RWPE2 (cell line): ENCODE measurements around the gene VPS8.

Experiments
- ATAC-seq: fragments of 200-7000 bp; cut with Tn5 transposase; 3 replicates; pipeline ENCODE4 v1.9.1; 2021; ENCODE audit warnings: low read depth
- DNase-seq: peaks from one replicate; pipeline ENCODE4 v3.0.0-alpha.2; 2020; ENCODE audit warnings: low spot score
- H3K27ac ChIP-seq: fragments of 450-650 bp; 2 replicates; pipeline ENCODE4 v1.5.1; 2017; ENCODE audit warnings: mild to moderate bottlenecking; ENCODE audit not compliant: poor library complexity, severe bottlenecking
- H3K27me3 ChIP-seq: fragments of 250-450 bp; sonication (Bioruptor Pico); 2 replicates; pipeline ENCODE4 v1.5.1; 2021; ENCODE audit warnings: mild to moderate bottlenecking, moderate library complexity; ENCODE audit not compliant: insufficient read depth, poor library complexity, severe bottlenecking
- H3K36me3 ChIP-seq: fragments of 250-450 bp; sonication (Bioruptor Pico); 2 replicates; pipeline ENCODE4 v1.5.1; 2020; ENCODE audit warnings: low read depth, mild to moderate bottlenecking, moderate library complexity
- H3K4me1 ChIP-seq: fragments of 250-450 bp; sonication (Bioruptor Pico); 2 replicates; pipeline ENCODE4 v1.5.1; 2021; ENCODE audit warnings: mild to moderate bottlenecking, moderate library complexity; ENCODE audit not compliant: insufficient read depth, poor library complexity, severe bottlenecking
- H3K4me3 ChIP-seq: fragments of 250-450 bp; sonication (Bioruptor Pico); 2 replicates; pipeline ENCODE4 v1.5.1; 2021; ENCODE audit warnings: mild to moderate bottlenecking, moderate library complexity; ENCODE audit not compliant: severe bottlenecking
- H3K9me3 ChIP-seq: fragments of 250-450 bp; sonication (Bioruptor Pico); 2 replicates; pipeline ENCODE4 v1.5.1; 2021; ENCODE audit warnings: mild to moderate bottlenecking, moderate library complexity; ENCODE audit not compliant: severe bottlenecking
- CTCF ChIP-seq: fragments of 450-650 bp; IDR thresholded peaks from one replicate; pipeline ENCODE4 v1.5.1; 2017; ENCODE audit warnings: mild to moderate bottlenecking, moderate library complexity; ENCODE audit not compliant: poor library complexity, severe bottlenecking

Gene VPS8

DNA sequence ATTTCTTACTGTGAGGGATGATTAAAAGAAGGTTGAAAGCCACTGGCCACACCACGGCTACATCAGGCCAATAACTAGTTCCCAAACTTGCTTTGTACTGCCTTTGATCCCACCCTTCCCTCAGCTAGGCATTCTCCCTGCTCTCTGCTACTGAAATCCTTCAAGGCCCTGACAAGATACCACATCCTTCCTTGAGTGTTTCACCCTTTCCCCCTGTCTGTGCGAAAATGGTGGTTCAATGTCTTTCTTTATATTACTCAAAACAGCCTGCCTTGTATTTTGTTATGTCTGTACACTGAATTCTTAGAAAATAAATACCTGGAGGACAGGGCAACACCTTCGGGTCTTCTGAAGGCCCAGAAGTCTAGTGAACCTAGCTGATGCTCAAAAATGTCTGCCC is 932 bp upstream of the VPS8 start:
- H3K27ac ChIP-seq, result no peak overlapping the region
- no peaks in the 10 kb centered on the region for H3K4me1 ChIP-seq
- H3K36me3 ChIP-seq, result no peaks in the 10 kb centered on the region
- no peaks in the 10 kb centered on the region for H3K27me3 ChIP-seq
- H3K9me3 ChIP-seq, result no peaks in the 10 kb centered on the region
- no peak for ATAC-seq
- no peak for TF ChIP-seq CTCF
- no peak for DNase-seq
- no peak overlapping the region for H3K4me3 ChIP-seq

- no peaks in the 10 kb centered on the region for H3K4me1 ChIP-seq
- no peak for TF ChIP-seq CTCF
- ATAC-seq (no peak), DNase-seq (no peak)
- no peak overlapping the region for H3K27ac ChIP-seq
- H3K9me3 ChIP-seq, result no peaks in the 10 kb centered on the region
- H3K27me3 ChIP-seq, result no peaks in the 10 kb centered on the region
- H3K36me3 ChIP-seq, result no peaks in the 10 kb centered on the region
- H3K4me3 ChIP-seq, result peak overlapping the region; percentile 95
Observed at GRCh38 chr3:184811663-184811998, 335 bp upstream of the VPS8 start.

DNA sequence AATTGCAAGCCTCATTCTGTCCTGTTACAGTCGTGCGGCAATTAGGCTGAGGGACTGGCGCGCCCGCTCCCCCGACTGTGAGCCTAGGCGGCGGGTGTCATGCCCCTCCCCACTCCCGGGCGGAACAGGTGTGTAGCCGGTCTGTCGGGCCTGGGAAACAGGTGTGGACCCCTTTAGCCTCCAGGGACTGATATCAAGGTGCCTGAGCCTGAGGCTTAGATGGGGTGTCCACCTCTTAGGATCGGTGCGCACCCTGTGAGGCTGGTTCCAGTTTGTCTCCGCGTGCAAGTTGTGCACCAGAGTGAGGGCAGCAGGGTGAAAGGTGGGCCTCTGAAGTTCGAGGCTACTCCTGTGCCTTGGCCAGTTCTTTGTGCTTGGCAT is 686 bp downstream of the VPS8 start:
- peak; percentile 30 for ATAC-seq
- no peak for TF ChIP-seq CTCF
- Histone ChIP-seq H3K27me3 (no peaks in the 10 kb centered on the region), H3K4me1 (no peaks in the 10 kb centered on the region), H3K36me3 (no peaks in the 10 kb centered on the region), H3K9me3 (no peaks in the 10 kb centered on the region), H3K27ac (no peak overlapping the region), H3K4me3 (peak overlapping the region; percentile 95)
- no peak for DNase-seq

DNA sequence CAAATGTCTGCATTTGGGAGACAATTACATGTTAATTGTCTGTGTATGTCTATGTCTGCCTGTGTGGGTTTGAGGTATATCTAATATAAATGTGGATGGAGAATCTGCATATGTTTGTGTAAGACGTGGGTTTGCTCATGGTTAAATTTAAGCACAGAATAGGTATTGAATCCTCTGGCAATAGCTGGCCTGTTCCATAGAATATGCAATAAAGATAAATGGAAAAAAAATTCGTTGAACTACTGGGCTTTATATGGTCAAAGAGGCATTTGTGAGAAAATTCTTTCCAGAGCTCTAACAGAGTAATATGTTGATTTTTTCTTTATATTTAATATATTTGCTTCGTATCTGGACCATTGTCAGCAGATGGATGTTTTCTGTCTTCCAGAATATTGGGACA is 1.4 kb downstream of the VPS8 start:
- no peaks in the 10 kb centered on the region for H3K9me3 ChIP-seq
- no peaks in the 10 kb centered on the region for H3K4me1 ChIP-seq
- no peaks in the 10 kb centered on the region for H3K27me3 ChIP-seq
- DNase-seq (no peak), ATAC-seq (no peak)
- no peak overlapping the region for H3K4me3 ChIP-seq
- H3K27ac ChIP-seq, result no peak overlapping the region
- TF ChIP-seq CTCF, result no peak
- no peaks in the 10 kb centered on the region for H3K36me3 ChIP-seq

DNA sequence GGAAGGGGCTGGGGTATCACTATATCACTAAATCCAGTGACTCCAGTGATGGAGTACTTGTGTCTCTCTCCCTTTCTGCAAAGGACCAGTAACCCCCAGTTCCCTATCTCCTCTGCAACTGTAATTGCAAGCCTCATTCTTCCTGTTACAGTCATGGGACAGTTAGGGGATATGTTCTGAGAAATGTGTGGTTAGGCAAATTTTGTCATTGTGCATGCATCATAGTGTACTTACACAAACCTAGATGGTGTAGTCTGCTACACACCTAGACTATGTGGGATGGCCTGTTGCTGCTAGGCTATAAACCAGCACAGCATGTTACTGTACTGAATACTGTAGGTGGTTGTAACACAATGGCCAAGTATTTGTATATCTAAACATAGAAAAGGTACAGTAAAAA is 2.2 kb downstream of the VPS8 start:
- Histone ChIP-seq H3K9me3 (no peaks in the 10 kb centered on the region), H3K4me1 (no peaks in the 10 kb centered on the region), H3K27ac (no peak overlapping the region), H3K4me3 (no peak overlapping the region), H3K36me3 (no peaks in the 10 kb centered on the region), H3K27me3 (no peaks in the 10 kb centered on the region)
- ATAC-seq, result no peak
- TF ChIP-seq CTCF, result no peak
- no peak for DNase-seq
